Stimulated activated CD4-positive, alpha-beta T cell treated with anti-CD3 and anti-CD28 coated beads, TNF-alpha, amount 100 ng/mL, for 1 hour (primary cell): ENCODE measurements around the gene RNF222.
"Not testable (repeated sequence)": the region's sequence is repeated elsewhere in the genome, so short reads cannot be mapped to it uniquely, and the experiment has no call there.

Source experiments
- DNase-seq, 3 donors: peaks; one replicate each; pipeline ENCODE4 v3.0.0-alpha.2; 2020; ENCODE audit warnings: low read depth in 3 of 3, low spot score in 1 of 3

Gene RNF222

DNA sequence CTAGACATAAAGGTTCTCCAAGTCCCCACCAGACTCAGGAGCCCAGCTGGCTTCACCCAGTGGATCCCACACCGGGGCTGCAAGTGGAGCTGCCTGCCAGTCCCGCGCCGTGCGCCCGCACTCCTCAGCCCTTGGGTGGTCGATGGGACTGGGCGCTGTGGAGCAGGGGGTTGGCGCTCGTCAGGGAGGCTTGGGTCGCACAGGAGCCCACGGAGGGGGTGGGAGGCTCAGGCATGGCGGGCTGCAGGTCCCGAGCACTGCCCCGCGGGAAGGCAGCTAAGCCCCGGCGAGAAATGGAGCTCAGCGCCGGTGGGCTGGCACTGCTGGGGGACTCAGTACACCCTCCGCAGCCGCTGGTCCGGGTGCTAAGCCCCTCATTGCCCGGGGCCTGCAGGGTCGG is 50.6 kb downstream of the RNF222 start:
- DNase-seq: not testable (repeated sequence)

DNA sequence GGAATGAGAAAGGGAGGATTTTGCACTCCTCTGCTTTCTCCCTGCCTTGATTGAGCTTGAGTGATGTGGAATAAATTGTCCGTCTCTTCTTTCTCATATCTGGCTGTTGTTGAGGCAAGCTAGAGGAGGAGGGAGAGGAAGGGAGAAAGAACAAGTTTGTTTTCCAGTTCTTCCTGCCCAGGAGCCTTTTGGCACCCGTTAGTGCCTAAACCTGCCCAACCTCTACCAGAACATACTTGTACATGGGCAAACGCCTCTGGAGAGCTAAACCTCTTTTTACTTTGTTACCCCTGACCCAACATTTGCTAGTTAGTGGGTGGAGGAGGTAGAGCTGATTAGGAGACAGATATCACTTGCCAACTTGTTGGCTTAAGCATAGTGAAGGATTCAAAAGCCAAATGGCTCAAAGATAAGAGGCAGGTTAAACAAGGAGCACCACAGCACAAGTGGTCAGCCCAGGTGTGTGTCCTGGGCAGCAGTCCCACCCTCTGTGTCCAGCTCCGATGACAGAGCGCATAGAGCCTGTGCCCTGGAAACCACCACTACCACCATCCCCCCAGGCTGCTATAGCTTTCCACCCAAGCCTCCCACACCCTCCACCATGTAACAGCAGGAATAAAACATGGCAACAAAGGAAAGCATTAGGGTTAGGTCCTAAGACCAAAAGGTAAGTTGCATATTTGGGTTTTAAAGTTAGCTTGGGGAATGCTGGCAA is 51.5 kb downstream of the RNF222 start:
- DNase-seq: no peak

- DNase-seq: no peak
Measured at GRCh38 chr17:8345052-8345690, 52.5 kb downstream of the RNF222 start.

- no peak for DNase-seq
Measured at GRCh38 chr17:8341456-8341855, 56.2 kb downstream of the RNF222 start.
